NCI-H1092 (cell line): ENCODE measurements around the gene PFAS.
A peak's percentile ranks its signal among the peaks of the same experiment; 100 is the strongest.
"Not testable (repeated sequence)": the region's sequence is repeated elsewhere in the genome, so short reads cannot be mapped to it uniquely, and the experiment has no call there.

Source experiments
- DNase-seq: peaks from one replicate; lab custom pipeline; 2025; lab: John Stamatoyannopoulos, UW

Gene PFAS, protein sequence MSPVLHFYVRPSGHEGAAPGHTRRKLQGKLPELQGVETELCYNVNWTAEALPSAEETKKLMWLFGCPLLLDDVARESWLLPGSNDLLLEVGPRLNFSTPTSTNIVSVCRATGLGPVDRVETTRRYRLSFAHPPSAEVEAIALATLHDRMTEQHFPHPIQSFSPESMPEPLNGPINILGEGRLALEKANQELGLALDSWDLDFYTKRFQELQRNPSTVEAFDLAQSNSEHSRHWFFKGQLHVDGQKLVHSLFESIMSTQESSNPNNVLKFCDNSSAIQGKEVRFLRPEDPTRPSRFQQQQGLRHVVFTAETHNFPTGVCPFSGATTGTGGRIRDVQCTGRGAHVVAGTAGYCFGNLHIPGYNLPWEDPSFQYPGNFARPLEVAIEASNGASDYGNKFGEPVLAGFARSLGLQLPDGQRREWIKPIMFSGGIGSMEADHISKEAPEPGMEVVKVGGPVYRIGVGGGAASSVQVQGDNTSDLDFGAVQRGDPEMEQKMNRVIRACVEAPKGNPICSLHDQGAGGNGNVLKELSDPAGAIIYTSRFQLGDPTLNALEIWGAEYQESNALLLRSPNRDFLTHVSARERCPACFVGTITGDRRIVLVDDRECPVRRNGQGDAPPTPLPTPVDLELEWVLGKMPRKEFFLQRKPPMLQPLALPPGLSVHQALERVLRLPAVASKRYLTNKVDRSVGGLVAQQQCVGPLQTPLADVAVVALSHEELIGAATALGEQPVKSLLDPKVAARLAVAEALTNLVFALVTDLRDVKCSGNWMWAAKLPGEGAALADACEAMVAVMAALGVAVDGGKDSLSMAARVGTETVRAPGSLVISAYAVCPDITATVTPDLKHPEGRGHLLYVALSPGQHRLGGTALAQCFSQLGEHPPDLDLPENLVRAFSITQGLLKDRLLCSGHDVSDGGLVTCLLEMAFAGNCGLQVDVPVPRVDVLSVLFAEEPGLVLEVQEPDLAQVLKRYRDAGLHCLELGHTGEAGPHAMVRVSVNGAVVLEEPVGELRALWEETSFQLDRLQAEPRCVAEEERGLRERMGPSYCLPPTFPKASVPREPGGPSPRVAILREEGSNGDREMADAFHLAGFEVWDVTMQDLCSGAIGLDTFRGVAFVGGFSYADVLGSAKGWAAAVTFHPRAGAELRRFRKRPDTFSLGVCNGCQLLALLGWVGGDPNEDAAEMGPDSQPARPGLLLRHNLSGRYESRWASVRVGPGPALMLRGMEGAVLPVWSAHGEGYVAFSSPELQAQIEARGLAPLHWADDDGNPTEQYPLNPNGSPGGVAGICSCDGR (N-terminal part only)

DNA sequence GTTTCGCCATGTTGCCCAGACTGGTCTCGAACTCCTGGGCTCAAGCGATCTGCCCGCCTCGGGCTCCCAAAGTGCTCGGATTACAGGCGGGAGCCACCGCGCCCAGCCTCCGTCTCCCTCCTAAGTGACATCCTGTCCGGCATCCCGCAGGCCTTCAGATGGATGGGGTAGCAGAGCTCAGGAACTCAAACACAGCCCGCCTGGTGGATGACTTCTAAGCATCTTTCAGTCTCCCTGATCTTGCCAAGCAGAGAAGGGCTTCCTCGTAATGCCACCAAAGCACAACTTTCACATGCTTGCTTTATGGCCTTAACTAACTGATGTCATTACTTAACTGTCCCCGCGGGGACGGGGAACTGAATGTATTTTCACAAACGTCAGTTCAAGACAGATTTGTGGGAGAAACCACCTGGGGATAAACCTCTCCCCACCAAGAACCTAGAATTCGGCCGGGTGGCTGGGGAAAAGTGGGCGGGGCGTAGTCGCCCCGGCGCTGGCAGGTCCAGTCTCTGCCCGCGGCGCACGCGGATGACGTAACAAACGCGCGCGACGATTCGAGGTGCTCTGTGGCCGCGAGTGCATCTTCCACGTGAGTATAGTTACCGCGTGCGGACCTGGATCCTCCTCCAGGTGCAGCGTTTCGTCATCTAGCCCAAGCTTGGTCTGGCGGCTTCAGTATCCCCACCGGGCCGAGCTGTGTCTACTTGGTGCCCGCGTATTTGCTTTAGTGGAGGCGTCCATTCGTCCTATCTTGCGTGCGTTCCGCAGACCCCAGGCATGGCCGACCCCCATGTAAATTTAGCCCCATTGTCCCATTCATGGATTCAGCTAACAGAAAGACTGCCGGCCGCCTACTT, at the start of gene PFAS:
Gene PFAS, plus strand, starts transcription at position 539 of the 857 bp plus-strand sequence. CDS start 4,649 bp downstream, outside the sequence.
- DNase-seq, result peak; percentile 80

DNA sequence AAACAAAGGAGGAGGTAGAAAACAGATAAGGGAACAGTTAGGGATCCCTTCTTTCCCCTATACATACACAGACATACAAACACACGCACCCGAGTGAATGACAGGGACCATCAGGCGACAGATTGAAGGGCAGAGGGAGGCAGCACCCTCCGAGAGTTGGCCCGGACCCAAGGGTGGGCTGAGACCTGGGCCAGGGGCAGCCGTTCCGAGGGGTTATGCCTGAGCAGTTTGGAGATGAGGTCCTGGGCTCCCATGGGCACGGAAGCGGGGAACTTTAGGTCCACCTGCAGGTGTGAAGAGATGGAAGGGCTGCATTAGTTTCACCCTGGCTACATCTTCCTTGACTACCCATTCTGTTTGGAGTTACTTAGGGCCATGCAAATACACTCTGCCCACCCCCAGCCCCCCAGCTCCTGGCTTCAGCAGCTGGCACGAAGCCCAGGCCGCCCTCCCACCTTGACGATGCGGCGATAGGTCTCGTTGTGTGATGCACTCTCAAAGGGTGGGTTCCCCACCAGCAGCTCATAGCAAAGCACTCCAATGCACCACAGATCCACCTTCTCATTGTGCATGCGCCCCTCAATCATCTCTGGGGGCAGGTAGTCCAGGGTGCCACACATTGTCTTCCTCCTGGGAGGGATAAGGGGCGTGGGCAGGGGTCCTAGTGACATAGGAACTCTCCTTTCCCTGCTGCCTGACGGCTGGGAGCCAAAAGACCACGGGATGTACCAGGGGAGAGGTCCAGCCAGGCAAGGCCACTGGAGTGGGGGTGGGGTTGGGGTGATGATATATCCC, 44.1 kb upstream of the PFAS start:
- DNase-seq, result no peak

DNA sequence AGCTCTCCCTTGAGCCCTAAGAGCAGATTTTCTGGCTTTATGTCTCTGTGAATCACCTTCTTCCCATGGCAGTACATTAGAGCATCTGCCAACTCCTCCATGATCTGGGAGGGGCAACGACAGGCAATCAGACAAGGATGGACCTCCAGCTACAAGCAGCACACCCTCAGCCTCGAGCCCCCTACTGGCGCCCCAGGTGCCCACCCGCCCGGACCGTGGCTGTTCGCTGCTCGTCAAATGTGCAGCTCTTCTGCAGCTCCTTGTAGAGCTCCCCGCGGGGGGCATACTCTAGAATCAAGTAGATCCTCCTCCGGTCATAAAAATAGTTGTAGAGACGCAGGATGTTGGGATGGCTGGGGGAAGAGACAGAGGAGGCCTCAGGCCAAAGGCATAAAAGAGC, 42.6 kb upstream of the PFAS start:
- DNase-seq, result no peak

DNA sequence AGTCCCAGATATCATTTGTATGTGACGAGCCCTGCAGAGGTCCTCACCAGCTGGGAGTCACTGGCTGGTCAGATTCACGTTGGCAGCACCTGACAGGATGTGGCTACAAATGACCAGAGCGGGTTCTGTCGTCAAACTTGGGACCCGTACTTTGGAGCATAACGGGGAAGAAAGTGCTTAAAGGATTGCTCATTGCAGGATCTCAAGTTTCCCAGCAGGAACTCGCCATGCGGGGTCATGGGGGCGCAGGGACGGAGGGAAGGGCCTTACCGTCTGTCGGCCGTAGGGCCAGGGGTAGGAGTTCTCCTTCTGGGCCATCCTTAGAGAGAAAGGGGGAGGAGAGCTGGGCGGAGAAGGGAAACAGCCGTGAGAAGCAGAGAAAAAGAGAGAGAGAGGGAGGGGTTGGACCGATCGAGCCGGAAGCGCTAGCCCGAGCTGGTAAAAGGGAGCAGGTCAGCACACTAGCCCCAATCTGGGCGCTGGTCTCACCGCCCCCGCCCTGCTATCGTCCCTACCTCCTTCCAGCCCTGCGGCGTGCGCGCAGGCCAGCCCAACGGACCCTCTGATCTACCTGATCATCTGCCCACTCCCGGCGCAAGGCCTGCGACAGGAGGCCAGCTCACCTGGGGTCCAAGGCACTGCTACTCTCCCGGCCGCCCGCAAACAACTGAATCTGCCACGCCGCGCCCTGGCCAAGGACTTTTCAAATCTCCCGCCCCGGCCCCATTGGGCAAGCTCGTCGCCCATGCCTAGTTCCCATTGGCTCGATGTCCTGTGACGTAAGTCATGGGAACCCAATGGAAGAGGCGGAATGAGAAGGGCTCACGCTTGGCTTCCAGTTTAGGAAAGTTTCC, 39.0 kb upstream of the PFAS start, which contains the start of gene AURKB:
Gene AURKB, minus strand, starts transcription at position 669 of the 854 bp plus-strand sequence. Its CDS starts 351 bp downstream, at position 318.
- DNase-seq, result peak; percentile 91

DNA sequence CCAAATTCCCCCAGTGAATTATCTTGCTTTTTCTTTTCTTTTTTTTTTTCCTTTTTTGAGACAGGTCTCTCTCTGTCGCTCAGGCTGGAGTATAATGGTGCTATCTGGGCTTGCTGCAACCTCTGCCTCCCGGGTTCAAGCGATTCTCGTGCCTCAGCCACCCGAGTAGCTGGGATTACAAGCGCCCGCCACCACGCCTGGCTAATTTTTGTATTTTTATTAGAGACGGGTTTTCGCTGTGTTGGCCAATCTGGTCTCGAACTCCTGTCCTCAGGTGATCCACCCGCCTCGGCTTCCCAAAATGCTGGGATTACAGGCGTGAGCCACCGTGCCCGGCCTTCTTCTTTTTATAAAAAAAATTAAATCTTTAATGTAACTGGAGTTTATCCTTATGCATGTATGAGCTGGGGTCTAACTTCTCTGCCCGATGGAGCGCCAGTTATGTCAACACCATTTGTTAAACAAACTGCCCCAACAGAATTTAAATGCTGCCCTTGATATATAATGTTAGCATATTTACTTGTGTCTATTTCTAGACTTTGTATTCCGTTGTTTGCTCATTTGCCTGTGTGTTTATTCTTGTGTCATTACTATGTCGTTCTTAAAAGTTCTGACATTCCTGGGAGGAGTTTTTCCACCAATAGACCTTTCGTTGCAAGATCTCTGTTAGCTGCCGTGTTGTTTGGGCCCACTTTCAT, 38.2 kb upstream of the PFAS start:
- DNase-seq, result no peak

DNA sequence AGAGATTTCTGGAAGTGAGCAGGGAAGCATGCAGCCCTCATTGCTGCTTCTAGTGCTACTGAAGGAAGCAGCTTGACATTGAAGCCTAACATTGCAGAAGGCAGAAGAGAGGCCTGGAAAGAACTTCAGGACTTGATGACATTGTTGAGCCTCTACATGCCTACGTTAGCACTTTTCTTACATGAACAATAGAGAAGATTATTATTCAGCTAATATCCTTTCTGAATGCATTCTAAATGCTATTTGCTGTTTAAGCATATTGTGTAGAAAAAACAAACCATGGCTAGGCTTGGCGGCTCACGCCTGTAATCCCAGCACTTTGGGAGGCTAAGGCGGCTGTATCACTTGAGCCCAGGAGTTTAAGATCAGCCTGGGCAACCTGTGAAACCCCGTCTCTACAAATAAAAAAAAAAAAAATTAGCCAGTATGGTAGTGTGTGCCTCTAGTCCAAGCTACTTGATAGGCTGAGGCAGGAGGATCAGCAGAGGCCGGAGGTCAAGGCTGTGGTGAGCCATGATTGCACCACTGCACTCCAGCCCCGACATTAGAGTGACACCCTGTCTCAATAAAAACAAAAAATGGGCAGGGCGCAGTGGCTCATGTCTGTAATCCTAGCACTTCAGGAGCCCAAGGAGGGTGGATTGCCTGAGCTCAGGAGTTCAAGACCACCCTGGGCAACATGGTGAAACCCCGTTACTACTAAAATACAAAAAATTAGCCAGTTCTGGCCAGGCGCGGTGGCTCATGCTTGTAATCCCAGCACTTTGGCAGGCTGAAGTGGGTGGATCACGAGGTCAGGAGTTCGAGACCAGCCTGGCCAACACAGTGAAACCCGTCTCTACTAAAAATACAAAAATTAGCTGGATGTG, 36.5 kb upstream of the PFAS start:
- DNase-seq, result no peak

DNA sequence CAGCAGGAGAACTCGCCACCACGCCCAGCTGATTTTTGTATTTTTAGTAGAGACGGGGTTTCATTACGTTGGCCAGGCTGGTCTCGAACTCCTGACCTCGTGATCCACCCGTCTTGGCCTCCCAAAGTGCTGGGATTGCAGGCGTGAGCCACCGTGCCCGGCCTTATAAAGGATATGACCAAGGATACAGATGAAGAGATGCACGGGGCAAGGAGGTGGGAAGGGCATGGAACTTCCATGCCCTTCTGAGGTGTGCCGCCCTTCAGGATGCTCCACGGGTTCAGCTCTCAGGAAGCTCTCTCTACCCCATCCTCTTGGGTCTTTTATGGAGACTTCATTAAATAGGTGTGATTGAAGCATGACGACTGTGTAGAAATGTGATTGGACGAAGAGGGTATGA, 35.1 kb upstream of the PFAS start:
- not testable (repeated sequence) for DNase-seq

DNA sequence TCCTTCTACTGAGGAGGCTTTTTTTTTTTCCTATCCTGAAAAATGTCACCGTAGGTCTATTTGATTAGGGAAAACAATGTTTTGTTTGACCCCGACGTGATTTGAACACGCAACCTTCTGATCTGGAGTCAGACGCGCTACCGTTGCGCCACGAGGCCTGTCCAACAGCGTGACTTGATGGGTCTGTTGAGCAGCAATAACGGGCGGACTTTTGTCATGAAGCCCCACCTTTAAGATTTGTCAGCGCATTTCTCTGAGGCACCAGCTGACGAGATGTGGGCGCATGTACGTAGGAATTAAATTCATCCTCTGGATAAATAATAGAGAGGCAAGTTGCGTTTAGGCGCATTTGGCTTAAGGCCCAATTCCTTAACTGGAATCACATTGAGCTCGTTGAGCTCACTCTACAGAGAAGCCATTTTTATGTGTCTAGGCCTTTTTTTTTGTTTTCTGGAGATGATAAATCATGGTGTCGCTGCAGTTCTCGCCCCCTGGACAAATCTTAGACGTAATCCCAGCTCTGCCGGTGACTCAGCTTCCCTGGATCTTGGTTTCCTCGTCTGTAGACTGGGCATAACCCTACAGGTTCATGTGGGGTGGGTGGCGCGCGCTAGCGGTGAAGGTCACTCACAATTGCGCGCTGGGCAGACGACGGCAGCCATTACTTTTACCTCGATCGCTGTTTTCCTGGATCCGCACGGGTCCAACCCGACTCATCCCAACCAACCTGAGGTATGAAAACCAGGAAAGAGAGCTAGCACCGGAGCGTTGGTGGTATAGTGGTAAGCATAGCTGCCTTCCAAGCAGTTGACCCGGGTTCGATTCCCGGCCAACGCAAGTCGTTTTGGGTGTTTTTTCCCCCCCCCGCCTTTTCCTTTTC, 28.1 kb upstream of the PFAS start:
- DNase-seq, result peak; percentile 84

DNA sequence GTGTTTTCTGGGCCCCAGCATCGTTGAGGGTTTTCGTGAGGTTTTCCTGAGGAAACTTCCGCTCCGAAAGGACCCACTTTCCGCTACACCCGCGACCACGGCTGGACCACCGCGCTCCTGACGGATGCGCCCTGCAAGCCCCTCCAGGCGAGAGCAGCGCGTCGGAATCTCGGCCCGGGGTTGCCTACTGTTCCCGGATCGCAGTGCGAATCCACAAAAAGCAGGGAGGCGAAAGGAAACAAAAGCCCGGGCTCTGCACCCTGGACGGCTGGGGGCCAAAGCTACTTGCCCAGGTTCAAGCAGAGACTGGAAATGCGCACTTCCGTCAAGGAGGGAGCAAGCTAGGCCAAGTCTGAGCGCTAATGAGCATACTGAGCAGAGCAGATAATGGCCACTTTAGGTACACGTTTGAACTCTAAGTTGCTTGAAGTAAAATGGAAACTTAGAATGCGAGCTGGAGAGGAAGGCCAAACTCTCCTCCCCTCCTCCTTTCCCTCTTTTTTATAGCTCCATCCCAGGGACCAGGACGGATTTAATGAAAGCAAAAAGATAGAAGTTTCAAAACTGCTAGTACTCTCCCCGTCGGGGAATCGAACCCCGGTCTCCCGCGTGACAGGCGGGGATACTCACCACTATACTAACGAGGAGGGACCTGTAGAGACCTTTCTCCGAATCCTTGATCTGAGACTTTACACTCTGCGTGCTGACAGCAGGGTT, 27.3 kb upstream of the PFAS start:
- peak; percentile 82 for DNase-seq

DNA sequence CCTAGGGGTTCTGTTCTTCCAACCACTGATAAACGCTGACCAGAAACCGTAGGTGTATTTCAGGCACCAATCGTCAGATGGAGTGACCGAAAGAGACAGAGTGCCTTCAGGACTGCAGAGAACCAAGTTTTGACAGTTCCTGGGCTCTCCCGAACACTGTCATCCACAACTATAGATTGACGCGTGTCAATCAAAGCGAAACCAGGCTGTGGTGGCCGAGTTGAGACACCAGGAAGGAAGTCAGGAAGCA, 26.8 kb upstream of the PFAS start:
- no peak for DNase-seq

DNA sequence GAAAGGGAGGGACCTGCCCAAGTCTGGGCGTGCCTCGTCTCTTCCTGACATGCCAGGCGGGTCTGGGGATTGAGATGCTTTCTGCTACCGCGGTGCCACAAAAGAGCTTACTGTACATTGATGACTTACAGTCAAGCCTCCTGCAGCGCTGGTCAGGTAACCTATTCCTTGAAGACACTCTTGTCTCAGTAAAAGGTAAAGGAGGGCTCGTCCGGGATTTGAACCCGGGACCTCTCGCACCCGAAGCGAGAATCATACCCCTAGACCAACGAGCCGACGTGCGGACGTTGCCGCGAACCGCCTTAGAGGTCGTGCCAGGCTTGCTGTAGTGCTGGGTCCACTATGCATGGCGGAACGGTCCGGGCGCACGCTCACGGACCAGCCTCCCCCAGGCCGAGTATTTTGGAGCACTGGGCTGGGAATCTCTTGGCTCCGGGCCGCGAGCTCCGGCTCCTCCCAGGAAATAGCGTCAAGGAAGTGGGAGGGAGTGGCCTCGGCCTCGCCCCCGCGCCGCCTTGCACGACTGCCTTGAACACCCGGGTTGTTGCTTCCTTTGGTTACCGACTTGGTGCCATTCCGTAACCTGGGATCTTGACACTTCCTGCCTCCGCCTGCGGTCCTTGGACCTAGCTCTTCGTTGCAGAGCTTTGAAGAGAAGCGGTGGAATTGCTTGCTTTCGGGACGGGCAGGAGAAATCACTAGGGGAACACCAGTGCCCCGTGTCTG, 26.3 kb upstream of the PFAS start:
- DNase-seq, result peak; percentile 69

DNA sequence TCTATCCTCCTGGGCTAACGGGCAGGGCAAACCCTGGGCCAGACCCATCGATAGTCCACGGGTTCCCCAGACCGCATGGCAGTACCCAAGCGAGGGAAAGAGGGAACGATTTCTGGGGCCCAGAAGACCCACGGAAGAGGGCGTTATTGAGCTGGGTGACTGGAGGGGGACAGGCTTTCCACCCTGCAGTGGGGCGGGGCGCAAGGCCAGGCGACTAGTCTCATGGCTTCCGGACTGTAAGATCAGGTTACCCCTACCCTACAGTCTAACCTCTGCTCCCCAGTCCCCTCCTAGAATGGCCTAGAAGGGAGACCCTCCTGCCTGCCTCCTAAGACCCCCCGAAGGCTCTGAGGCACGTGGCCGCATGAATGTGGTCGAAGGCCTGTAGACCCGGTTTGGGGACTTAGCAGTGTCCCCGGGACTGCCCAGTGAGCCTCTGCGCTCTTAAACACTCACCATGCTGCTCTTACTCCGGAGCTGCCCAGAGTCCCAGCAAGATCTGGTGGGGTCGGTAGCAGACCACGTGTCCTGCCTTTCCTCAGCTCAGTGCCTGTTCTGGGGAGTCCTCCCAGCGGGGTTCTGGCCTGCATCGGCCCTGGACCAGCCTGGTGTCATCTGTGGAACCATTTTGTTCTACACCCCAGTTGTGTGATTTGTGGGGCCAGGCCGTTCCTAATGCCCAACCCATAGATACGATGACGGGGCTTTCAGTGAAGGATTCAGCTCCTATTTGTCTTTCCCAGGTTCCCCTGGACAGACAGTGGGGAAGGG, 25.5 kb upstream of the PFAS start:
- no peak for DNase-seq

DNA sequence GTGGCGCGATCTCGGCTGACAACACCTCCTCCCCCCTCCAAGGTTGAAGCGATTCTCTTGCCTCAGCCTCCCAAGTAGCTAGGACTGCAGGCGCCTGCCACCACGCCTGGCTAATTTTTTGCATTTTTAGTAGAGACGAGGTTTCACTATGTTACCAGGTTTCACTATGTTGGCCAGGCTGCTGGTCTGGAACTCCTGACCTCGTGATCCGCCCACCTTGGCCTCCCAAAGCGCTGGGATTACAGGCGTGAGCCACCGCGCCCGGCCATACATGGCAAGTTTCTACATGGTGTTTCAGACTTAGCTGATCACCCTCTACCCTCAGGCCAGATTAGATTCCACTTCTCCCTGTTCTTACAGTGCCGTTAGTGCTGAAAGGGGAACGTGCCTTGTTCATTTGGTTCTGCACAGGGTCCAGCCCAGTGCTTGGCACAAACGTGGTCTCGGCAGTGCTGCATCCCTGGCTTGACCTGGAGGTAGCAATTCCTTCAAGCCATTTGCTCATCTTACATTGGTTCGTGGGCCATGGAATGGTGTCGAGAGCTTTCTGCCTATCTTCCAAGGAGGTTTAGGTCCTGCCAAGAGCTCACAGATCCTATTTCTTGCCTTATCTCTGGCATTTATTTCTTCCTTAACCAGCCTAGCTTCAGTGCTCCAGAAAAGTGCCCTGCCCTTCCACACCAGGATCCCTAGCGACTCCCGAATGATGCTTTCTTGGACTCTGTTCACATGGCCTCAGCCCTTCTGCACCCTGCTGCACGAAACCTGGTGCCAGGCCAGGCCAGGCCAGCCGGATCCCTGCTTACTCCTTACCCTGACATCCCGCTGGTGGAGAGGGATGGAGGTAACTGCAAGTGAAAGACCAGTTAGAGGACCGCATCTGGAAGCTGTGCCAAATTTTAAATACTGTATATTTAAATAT, 23.9 kb upstream of the PFAS start:
- DNase-seq, result no peak
